Activated T-cell treated with anti-CD3 and anti-CD28 coated beads for 48 hours (primary cell): ENCODE measurements around the gene SVBP.

ENCODE experiments used
- DNase-seq: peaks from one replicate; pipeline ENCODE4 v3.0.0-alpha.2; 2020; ENCODE audit warnings: low read depth

Gene SVBP

DNA sequence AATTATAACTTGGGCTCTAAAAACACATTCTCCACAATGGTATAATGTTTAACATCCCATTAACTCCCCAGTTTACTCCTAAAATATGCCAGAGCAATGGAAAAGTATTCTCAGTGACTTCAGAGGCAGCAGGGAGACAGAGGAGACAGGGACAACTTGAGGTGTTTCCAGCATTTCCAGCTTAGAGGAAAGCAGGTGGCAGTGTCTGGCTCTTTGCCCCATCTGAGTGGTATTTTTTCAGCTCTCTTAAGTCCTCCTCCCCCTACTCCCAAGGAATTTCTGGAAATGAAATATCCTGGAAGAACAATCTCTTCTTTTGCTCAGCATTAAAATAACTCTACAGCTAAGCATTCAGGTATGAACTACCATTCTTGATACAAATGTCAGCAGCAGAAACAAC is 11.0 kb downstream of the SVBP start:
- DNase-seq: no peak

DNA sequence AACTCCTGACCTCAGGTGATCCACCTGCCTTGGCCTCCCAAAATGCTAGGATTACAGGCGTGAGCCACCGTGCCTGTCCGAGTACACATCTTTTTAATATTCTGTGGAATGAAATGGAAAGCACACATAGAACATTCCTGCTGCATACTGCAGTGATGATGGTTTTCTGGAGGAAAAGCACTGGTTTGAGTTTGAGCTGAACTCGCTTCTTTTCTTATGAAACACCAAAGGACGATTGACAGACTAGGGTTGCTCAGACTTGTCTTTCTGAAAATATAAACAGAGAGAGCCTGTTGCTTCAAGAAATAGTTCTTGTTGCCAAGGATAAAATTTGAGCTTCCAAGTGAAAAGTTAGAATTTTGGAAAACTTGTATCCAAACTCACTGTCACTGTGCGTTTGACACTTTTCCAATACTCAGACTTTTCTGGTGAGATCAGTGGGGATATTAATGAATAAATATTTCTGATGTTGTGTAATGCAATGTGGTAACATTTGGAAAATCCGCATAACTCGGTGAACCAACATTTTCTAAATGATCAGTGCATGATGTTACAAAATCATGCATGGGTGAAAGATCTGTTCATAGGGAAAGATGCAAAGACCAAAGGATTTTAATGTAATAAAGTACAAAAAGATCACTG is 15.2 kb downstream of the SVBP start:
- DNase-seq: no peak

DNA sequence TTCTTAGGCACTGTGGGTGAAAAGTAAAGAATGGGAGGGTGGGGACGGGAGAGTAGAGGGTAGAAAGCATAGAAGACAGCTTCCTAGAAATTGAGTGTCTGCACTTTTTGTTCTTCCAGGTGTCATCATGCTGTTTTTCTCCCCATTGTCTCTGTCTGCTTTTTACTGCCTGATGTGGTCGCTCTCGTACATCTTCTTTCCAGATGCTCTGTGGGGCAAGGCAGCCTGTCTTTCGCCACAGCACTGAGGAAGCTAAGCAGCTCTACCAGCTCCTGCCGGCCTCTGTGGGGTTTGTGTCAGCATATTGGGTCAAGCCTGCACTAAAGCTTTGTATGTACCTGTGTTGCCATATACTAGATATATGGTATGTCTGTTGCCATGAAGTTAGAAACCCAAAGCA is 19.2 kb downstream of the SVBP start:
- no peak for DNase-seq

DNA sequence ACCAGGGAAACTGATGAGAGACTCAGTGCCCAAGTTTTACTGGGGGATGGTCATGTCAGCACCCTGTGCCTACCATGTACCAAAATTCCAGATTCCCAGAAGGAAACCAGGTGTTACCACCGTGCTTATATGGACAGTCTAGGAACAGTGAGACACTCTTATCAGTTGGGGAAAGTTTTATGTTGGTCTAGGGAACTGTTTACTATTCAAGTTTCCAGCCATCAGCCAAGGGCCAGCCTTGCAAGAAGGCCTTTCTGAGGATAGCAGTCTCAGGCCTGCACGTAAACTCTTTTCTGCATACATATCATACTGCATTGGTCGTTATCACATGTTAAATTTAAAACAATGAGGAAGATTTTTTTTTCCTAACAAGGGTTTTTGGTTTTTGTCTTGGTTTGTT is 19.8 kb downstream of the SVBP start:
- no peak for DNase-seq

DNA sequence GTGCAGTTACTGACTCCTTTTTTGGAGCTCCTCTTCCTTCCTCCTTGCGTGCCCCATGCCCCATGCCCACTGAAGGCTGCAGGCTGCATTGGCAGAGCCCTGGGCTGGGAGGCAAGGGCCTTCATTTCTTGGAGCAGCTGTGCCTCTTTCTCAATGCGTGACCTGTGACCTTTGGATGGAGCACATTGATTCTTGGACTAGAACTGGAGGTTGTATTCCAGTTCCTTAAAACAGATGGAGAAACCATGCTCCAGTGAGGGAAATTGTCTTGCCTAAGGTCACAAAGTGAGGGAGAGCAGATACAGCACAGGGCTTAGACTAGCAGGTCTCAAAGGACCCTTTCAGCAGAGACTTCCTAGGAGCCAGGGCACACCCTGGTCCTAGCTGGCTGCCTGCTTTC is 23.4 kb downstream of the SVBP start:
- DNase-seq: no peak

DNA sequence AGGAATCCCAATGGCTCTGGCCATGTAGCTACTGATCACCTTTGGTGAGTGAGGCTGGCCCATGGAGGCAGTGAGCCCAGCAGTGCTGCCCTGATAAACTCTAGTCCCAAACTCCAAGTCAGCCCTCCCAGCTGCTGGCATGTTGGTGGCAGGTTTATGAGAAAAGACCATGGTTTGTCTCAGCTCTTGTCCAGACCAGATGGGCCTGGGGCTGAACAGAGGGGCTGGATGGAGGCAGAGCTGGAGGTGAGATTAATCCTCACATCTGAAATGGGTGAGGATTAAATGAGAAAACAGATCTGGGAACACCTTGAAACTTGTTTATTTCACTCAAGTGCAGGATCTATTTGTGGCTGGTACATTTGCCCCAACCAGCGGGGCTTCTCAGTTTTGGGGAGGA is 29.2 kb downstream of the SVBP start:
- DNase-seq: no peak

DNA sequence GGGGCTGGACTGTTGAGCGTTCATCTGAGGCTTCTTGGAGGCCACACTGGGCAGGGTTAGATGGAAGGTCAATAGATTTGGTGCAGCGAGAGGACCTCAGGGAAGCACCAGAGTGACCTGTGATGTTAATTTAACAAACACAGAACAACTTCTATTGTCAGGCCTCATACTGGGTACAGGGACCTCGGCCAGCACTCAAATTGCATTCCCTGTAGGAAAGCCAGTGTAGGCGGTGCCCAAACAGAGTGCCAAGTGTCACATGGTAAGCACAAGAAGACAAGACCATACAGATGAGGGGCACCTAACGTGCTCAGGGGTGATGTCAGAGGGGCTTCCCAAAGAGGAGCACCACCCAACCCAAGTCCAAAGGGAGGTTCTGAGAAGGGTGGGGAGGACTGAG is 31.1 kb downstream of the SVBP start:
- DNase-seq: no peak

DNA sequence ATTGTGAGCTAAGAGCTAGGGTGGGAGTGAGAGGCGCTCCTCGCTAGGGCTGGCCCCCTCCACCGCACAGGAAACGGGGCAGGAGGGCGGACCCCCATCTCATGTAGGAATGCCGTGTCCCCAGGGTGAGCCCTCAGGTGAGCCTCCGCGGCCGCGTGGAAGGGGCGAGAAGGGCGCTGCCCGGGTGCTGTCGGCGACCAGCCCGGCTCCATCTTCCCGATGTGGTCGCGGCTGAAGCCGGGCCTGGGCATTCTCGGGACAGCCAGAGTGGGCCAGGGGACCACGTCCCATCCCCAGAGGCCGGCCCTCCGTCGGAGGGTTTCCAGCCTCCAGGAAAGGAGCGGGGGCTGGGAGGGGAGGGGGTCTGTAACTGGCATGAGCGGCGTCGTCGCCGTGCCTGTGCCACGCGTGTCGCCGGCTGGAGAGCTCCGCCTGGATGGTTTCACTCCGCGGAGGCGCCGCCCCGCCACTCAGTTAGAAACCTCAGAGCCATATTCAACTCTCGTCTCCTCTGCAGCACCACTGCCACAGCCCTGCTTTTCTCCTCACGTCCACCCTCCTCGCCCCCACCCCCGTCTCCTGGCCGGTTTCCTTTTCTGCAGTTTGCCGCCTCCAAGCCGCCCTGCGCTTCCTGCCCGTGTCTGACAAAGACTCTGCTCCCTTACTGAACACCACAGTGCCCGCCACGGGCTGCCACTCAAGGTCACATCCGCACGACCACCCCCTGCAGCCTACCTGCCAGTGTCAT is 32.1 kb downstream of the SVBP start, which contains the start of gene TMEM269:
Gene TMEM269 (plus strand): TSS at position 46 of the 748 bp plus-strand sequence. CDS start 4,903 bp downstream, outside the sequence.
- DNase-seq: peak; percentile 31

DNA sequence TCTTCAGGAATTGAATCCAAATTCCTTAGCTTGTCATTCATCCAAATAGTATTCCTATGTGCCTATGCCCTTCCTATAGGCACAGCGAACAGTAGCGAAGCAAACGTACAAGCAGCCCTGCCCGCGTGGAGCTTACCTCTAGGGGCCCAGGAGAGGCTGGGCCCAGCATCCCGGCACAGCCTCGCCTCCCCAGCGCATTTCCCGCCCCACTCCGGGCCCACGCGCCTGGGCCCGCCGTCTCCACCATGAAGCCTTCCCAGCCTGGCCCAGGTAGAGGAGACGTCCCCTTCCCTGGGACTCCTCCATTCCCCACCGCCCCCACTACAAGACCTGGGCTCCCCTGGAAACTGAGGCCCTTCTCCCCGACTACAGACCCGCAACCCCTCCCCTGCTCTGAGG is 32.7 kb downstream of the SVBP start:
- no peak for DNase-seq

DNA sequence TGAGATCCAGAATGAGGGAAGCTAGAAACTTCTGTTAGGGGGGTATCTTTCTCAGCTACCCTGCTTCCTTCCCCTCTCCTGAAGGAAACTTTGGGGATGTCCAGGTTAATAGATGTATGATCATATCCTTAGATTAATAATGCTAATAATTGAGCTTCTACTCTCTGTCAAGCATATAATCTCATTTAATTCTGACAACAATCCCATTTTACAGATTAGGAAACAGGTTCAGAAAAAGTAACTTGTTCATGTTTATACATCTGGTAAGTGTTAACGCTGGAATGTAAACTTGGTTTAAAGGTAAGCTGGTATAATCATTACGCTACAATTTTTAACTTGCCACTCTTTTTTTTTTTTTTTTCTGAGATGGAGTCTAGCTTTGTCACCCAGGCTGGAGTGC is 34.1 kb downstream of the SVBP start:
- no peak for DNase-seq

DNA sequence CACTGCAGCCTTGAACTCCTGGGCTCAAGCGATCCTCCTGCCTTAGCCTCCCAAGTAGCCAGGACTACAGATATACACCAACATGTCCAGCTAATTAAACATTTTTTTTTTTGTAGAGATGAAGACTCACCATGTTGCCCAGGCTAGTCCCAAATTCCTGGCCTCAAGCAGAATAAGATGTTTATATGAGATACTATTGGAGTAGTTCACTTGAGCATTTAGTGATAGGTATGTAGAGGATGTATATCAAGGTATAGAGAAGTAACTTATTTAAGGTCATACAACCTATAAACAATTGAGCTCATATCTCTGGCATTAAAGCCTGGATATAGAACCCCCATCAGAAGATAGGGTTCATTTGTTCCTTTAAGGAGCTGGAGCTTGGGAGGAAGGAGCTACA is 37.0 kb downstream of the SVBP start:
- DNase-seq: no peak

DNA sequence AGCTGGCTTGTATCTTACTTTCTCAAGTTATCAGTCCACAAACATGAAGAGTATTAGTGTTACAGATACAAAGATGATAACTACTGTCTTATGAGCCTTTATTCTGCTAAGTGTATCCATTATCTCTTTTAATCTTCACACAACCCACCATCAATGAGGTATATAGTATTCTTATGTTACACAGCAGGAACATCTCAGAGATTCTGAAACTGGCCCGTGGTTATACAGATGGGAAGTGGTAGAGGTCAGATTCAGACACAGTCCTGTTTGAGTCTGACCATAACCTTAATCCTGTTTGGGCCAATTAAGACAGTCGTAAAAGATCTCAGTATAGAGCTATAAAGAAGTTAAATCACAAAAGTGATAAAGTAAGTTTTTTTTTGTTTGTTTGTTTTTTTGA is 37.5 kb downstream of the SVBP start:
- no peak for DNase-seq

DNA sequence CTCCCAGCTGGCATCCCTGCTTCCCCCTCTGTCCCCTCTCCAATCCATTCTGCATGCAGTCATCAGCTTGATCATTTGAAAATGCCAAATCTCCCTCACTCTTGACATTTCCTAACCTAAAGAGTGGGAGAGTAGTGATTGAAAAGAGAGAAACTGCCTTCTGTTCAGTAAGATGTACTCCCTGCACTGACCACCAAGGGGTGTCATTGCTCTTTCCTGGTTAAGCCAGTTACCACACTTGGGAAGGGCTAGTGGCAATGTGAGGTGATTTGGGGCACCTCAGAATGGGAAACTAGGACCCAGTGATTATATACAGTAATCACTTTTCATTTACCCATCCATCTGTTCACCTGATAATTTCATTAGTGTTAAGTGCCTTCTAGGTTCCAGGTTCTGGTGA is 39.3 kb downstream of the SVBP start:
- DNase-seq: no peak

DNA sequence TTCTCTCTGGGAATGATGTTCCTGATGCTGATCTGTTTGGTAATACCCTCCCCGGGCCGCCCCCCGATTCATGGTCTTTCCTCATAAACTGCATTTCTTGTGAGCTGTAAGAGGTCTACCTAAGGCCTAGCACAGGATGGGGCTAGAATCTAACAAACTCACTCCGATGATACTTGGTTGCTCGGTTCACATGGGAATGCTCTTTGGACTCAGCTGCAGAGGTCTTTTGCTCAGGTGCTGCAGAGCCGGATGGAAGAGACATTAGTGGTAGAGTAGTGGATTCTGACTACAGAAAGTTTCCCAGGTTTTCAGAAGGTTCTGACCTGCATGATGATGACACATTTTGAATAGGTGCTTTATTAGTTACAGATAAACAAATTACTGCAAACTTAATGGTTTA is 40.7 kb downstream of the SVBP start:
- DNase-seq: no peak

DNA sequence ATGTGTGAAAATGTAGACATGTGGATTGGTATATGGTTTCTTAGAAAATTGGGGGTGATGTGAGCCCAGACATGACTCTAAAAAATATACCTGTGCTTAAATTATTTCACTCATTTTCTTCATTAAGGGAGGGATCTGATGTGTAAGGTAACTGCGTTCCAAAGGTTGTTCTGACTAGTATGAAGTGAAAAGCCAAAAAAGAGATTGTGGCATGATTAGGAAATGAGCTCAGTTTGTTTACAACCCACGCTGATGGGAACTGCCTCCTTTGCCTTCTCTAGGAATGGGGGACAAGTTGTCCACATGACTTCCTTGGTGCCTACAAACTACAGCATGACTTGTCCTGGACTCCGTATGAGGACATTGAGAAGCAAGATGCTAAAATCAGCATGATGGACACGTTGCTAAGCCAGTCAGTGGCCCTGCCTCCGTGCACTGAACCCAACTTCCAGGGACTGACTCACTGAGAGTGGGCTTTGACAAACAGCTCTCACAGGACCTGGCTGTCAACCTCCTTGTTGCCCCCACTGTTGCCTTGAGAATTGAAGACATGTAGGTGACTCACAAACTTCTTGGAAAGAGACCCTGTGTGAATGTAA is 42.2 kb downstream of the SVBP start:
- DNase-seq: no peak

DNA sequence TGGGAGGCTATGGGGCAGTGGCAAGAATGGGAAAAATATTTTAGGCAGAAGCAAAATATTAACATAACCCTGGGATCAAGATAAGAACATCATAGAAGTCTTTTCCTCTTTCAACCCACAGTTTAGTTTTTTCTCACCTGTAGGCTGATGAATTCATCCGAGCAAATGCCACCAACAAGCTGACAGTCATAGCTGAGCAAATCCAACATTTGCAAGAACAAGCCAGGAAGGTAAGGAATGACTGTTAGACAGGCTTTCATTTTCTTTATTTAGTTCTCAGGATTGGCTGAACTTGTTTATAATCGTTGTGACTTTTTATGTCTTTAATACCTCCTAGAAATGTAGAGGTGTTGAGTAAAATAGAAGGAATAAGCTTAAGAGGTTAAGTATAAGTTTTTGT is 43.8 kb downstream of the SVBP start:
- DNase-seq: no peak

DNA sequence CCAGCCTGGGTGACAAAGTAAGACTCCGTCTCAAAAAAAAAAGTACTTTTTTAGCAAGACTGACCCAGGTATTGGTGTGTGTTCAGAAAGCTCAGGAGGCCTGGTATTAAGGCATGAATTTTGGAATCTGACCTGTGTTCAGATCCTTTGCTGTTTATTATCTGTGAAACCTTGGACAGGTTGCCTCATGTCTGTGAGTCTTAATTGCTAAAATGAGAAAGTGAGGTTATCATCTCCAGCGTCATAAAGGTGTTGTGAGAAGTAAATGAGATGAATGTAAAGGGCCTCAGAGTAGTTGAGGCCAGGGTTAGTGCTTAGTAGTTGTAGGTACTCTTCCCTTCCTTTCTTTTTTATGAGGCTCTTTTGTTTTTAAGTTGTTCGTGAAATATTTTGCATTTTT is 47.4 kb downstream of the SVBP start:
- DNase-seq: no peak

DNA sequence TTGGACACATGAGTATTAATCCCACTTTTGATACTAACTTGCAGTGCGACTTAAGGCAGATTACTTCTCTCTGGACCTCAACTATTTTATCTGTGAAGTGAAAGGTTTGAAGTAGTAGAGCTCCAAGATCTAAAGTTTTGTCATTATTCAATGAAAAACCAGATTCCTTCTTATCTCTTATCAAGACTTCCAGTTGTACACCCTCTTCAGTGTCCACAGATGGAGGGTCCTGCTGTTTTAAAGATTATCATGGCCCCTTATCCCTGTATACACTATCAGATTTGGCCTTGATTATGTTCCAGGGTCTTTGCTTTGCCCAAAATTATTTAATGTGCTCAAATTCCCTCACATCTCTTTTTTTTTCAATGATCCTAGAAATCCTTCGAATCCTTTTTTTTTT is 49.0 kb downstream of the SVBP start:
- no peak for DNase-seq

DNA sequence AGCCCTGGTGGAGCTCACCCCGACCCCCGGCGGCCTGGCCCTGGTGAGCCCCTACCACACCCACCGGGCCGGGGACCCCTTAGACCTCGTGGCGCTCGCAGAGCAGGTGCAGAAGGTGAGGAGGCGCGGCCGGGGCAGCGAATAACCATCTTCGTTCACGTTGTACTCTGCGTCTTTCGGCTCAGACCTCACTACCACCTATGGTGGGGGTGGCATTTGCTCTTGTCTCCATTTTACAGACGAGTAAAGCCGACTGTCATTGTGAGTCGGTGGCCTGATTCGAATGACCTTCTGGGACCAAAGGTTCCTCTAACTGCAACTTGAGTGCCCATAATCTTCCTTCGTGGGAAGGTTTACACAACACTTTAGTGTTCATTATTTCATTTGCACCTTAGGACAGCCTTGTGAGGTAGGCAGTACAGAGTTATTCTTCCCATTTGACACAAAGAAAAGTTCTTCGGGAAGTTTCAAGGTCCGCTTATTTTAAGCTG is 49.6 kb downstream of the SVBP start:
- DNase-seq: no peak

DNA sequence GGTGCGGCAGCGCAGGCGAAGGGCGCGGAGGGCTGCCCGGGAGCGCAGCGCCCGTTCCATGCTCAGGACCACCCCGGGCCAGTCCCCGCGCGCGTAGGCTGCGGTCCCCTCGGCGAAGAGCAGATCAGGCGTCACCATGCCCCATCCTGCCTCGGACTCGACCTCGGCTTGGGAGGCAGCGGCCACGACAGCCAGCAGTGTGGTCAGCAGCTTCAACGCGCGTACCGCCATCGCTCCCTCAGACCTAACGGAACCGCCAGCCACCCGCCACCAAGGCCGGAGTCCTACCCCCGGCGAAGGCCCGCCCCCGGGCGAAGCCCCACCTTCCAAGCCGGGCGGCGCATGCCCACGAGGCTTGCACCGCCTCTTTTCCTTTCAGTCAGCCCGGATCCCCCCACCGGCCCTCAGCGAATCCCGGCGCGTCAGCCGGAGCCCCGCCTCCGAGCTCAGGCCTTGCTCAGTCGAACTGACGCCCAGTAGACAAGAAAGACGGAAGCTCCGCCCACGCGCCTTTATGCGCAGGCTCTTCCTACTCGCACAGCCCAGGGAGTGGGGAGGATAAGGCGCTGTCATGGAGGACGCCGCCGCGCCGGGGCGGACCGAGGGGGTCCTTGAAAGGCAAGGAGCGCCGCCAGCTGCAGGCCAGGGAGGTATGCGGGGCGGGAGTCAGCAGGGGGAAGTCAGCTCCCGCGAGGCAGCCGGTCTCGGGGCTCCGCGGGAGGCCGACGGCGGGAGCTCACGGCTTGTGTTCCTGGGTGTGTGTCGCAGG is 50.3 kb downstream of the SVBP start, which contains the start of the genes C1orf50 and P3H1:
Gene C1orf50 (plus strand): TSS at position 509 of the 769 bp plus-strand sequence. CDS start 63 bp downstream, at position 572.
Gene P3H1 (minus strand): TSS at position 288 of the 769 bp plus-strand sequence. CDS start 57 bp downstream, at position 231.
- DNase-seq: peak; percentile 100

DNA sequence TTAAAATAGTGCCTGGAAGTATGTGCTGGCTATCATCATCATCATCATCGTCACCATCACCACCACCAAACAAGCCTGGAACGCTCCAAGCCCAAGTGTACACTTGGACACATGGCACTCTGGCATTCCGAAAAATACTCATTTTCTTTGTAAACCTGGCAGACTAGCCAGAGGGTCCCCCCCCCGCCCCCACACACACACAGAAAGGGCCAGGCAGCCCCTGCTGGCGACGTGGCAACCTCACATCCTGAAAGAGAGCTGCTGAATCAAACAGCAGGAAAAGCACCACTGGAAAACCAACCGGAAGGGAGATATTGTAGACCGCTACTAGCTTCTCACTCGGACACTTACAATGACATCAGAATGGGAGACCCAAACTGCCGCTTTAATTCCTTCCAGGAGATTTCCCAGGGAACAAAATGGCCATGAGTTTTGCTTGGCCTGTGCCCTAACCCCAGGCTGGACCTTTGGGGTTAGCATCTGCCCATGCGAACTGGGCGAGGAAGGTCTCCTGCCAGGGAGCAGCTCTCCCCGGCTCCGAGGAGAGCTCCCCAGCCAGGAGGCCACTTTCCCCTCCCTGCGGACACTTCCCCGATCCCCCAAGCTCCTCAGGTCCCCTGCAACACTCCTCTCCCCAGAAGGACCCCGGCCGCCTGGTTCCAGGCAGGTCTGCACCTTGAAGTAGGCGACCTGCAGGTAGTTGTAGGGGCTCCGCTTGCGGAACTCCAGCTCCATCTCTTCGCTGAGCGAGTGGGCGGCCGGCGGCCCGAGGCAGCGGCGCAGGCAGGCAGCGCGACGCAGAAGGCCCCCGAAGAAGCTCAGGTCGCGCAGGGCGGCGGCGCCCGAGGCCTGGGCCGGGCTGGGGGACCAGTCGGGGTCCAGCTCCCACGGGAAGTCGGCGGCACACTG is 51.1 kb downstream of the SVBP start:
- DNase-seq: peak; percentile 56
